Neural cell (in vitro differentiated cells): Measurements from ENCODE around the gene PRKAG2.

ENCODE experiments used
- EZH2 ChIP-seq: fragments of 200-600, 300-800 bp; shearing (Covaris generic), sonication (generic); IDR thresholded peaks from 2 replicates; pipeline ENCODE4 v1.6.1; 2014; ENCODE audit warnings: antibody characterized with exemption, low read length, borderline replicate concordance, mild to moderate bottlenecking; ENCODE audit not compliant: insufficient read depth, poor library complexity, severe bottlenecking
- MXI1 ChIP-seq: fragments of 450-650 bp; conservative IDR thresholded peaks from 2 replicates; pipeline ENCODE4 v1.6.1; 2014; ENCODE audit warnings: antibody characterized with exemption, mild to moderate bottlenecking; ENCODE audit not compliant: poor library complexity, severe bottlenecking
- POLR2AphosphoS5 ChIP-seq: IDR thresholded peaks from 2 replicates; pipeline ENCODE4 v1.6.1; 2012
- TAF1 ChIP-seq: IDR thresholded peaks from 2 replicates; pipeline ENCODE4 v1.6.1; 2012; ENCODE audit warnings: low read depth
- TF ChIP-seq, protein P1 (sequence below): fragments of 450-650 bp; IDR thresholded peaks from 2 replicates; pipeline ENCODE4 v1.5.1; 2014; ENCODE audit warnings: antibody characterized with exemption, mild to moderate bottlenecking, moderate library complexity; ENCODE audit not compliant: poor library complexity, severe bottlenecking
- TF ChIP-seq, protein P2 (sequence below): IDR thresholded peaks from 2 replicates; pipeline ENCODE4 v1.6.1; 2012; ENCODE audit warnings: borderline replicate concordance

DNA sequence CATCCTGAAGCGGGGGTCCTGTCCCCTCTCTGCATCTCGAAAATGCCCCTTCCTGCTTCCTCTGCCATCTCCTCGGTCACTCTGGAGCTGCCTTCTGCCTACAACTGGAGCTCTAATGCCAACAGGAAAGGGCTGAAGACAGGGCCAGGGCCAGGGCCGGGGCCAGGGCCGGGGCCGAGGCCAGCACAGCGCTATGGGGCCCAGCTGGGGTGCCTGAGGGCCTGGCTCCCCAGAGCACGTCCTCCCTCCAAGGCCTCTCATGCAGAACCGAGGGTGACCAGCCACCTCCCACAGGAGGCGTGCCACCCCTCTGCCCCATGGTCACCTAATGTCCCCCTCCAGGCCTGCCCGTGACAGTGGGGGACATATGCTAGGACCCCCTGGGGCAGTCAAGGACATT lies 155.7 kb downstream of the PRKAG2 start:
- TF ChIP-seq, protein P1, sequence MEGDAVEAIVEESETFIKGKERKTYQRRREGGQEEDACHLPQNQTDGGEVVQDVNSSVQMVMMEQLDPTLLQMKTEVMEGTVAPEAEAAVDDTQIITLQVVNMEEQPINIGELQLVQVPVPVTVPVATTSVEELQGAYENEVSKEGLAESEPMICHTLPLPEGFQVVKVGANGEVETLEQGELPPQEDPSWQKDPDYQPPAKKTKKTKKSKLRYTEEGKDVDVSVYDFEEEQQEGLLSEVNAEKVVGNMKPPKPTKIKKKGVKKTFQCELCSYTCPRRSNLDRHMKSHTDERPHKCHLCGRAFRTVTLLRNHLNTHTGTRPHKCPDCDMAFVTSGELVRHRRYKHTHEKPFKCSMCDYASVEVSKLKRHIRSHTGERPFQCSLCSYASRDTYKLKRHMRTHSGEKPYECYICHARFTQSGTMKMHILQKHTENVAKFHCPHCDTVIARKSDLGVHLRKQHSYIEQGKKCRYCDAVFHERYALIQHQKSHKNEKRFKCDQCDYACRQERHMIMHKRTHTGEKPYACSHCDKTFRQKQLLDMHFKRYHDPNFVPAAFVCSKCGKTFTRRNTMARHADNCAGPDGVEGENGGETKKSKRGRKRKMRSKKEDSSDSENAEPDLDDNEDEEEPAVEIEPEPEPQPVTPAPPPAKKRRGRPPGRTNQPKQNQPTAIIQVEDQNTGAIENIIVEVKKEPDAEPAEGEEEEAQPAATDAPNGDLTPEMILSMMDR, result no peak
- TF ChIP-seq EZH2 (no peak), TAF1 (no peak), POLR2AphosphoS5 (no peak), MXI1 (no peak)
- TF ChIP-seq, protein P2, sequence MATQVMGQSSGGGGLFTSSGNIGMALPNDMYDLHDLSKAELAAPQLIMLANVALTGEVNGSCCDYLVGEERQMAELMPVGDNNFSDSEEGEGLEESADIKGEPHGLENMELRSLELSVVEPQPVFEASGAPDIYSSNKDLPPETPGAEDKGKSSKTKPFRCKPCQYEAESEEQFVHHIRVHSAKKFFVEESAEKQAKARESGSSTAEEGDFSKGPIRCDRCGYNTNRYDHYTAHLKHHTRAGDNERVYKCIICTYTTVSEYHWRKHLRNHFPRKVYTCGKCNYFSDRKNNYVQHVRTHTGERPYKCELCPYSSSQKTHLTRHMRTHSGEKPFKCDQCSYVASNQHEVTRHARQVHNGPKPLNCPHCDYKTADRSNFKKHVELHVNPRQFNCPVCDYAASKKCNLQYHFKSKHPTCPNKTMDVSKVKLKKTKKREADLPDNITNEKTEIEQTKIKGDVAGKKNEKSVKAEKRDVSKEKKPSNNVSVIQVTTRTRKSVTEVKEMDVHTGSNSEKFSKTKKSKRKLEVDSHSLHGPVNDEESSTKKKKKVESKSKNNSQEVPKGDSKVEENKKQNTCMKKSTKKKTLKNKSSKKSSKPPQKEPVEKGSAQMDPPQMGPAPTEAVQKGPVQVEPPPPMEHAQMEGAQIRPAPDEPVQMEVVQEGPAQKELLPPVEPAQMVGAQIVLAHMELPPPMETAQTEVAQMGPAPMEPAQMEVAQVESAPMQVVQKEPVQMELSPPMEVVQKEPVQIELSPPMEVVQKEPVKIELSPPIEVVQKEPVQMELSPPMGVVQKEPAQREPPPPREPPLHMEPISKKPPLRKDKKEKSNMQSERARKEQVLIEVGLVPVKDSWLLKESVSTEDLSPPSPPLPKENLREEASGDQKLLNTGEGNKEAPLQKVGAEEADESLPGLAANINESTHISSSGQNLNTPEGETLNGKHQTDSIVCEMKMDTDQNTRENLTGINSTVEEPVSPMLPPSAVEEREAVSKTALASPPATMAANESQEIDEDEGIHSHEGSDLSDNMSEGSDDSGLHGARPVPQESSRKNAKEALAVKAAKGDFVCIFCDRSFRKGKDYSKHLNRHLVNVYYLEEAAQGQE, result no peak
